ENCODE data around the gene TRIM10.
A peak's percentile ranks its signal among the peaks of the same experiment; 100 is the strongest.
"Not testable (repeated sequence)": the region's sequence is repeated elsewhere in the genome, so short reads cannot be mapped to it uniquely, and the experiment has no call there.

TRIM10 gene

DNA sequence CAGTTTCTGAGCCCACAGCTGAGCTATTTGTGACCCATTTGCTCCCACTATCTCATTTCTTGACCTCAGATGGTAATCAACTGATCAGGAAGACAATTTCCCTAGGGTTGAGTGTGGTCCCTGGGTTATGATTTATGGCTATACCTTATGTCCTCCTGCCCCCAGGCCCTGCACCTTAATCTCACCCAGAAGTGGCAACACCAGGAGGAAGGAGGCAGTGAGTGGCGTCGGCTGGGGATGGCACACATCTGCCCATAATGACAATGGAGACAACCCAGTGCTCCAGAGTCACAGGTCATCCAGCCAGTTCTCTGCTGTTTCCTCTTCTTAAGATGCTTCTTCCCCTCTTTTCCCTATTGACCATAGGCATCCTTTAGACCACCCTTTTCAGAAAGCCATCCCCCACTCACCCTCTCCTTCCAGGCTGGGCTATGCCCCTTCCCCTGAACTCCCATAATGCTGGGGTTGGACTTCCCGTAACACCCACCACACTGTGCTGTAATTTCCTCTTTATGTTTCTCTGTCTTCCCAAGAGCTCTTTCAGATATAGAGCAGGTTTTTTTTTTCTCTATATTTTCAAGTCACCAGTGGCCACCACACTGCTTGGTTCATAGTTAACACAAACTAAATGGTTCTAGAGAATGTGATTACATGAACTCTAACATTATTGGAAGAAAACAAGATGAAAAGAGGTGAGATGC is 8.0 kb downstream of the TRIM10 start:
- DNase-seq = no peak

DNA sequence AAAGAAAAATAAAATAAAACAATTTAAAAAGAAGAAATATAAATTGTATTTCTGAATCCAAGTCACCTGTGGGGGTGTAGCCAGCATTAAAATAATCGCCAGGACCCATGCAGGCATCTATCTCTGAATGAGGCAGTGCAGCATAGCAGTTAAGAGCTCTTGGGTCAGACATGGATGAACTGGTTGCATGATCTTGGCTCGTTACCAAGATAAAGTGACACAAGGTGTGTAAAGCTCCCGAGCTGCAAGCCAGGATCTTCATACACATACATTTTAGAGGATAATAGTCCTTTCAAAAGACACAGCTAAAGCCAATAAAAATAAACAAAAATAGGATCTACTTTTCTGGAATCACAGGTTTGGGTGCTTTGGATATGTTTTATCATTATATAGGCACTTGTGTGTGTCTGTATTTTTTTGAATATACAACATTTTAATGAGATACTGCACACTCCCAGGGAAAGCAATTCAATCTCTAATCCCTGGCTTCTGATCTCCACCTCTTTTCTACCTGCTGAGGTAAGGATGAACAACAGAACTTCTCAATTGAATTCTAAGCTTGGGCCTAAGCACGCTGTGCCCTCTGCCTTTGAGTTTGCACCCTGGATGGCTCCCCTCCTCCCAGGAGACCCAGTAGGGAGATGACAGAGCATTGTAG is 8.9 kb downstream of the TRIM10 start:
- DNase-seq = no peak

- DNase-seq = no peak
Observed at GRCh38 chr6:30151580-30151979, 9.4 kb downstream of the TRIM10 start.

- DNase-seq = no peak
Observed at GRCh38 chr6:30150671-30151395, 10.2 kb downstream of the TRIM10 start.

GRCh38 chr6:30149858-30150550 is 11.0 kb downstream of the TRIM10 start:
- DNase-seq = no peak

DNA sequence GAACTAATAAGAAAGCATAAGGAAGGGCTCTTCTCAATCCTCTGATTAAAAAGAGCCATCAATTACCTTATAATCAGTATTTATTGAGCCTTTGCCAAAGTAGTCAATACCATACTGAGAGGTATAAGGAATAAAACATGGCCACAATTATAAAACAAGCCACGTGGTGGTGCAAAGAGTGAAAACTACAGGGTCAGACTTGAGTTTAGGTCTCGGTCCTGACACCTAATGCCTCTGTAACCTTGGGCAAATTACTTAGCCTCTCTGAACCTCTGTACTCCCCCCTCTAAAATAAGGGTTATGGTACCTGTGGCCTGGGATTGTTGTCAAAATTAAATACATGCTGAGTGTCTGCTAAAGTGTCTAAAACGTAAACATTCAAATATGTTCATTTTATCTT is 11.8 kb downstream of the TRIM10 start:
- DNase-seq = no peak

DNA sequence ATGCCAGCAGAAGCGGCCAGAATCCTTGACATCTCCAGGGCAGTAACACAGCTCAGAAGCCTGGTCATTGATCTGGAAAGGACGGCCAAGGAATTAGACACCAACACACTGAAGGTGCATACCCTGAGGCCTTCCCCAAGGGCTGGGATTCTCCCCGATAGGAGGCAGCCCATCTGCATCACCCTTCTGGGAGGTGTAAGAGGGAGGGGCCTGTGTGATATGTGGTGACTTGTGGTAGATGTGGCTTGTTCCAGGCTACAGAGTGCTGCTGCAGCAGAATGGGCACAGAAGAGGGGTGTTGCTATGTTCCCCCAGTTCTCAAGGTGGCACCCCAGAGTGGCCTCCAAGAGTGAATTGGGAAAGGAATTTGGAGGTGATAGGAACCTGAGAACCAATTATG is 13.9 kb downstream of the TRIM10 start:
- no peak for DNase-seq

GRCh38 chr6:30145818-30146217 is 15.2 kb downstream of the TRIM10 start:
- no peak for DNase-seq

GRCh38 chr6:30144811-30145210 is 16.2 kb downstream of the TRIM10 start:
- DNase-seq = no peak

- no peak for DNase-seq
Observed at GRCh38 chr6:30143780-30144179, 17.2 kb downstream of the TRIM10 start.

DNA sequence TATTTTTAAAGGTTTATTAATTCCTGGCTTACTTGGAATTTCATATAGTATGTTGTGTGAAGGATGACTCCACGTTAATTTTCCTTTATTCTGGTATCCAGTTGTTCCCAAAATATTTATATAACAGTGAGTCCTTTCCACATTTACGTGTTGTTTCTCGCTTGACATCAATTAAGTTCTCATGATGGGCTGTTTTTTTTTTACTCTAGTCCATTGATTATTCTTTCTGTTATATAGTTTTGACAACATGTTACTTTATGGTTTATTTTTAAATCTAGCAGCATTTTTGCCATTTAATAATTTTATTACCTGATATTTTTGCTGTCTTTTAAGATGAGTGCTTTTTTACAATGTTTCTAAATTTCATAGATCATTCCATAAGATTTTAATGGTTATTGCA is 18.3 kb downstream of the TRIM10 start:
- no peak for DNase-seq

DNA sequence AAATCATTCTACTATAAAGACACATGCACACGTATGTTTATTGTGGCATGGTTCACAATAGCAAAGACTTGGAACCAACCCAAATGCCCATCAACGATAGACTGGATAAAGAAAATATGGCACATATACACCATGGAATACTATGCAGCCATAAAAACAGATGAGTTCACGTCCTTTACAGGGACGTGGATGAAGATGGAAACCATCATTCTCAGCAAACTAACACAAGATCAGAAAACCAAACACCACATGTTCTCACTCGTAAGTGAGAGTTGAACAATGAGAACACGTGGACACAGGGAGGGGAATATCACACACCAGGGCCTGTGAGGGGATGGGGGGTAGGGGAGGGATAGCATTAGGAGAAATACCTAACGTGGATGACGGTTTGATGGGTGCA is 20.8 kb downstream of the TRIM10 start:
- DNase-seq = not testable (repeated sequence)

DNA sequence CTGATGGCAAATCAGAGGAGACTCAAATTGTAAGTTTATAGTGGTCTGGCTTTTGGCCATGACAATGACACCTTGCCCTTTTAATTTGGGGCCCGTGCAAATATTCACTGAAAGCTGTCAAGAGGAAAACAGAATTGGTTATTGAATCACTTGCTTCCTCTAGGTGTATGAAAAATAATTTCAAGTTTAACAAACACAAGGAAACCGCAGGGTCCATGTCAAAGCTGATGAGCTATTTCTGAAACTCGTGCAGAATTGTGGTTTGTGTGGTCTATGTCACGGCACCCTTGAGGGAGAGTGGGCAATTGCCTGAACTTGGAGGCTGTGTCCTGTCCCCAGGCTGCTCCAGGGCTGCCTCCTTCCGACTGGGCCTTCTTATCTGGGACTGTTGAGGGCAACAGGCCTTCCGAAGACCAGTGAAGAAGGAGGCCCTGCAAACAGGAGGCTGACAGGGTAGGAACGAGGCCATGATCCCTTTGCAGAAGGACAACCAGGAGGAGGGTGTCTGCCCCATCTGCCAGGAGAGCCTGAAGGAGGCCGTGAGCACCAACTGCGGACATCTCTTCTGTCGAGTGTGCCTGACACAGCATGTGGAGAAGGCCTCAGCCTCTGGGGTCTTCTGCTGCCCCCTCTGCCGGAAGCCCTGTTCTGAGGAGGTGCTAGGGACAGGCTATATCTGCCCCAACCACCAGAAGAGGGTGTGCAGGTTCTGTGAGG is 24.3 kb downstream of the TRIM10 start:
- no peak for DNase-seq

- DNase-seq = no peak
Observed at GRCh38 chr6:30135757-30136156, 25.3 kb downstream of the TRIM10 start, which contains the start of gene TRIM40. TRIM40 (plus strand) TSS chr6:30136140; CDS start chr6:30137037, 897 bp downstream.

- no peak for DNase-seq
Observed at GRCh38 chr6:30135147-30135546, 25.9 kb downstream of the TRIM10 start.

DNA sequence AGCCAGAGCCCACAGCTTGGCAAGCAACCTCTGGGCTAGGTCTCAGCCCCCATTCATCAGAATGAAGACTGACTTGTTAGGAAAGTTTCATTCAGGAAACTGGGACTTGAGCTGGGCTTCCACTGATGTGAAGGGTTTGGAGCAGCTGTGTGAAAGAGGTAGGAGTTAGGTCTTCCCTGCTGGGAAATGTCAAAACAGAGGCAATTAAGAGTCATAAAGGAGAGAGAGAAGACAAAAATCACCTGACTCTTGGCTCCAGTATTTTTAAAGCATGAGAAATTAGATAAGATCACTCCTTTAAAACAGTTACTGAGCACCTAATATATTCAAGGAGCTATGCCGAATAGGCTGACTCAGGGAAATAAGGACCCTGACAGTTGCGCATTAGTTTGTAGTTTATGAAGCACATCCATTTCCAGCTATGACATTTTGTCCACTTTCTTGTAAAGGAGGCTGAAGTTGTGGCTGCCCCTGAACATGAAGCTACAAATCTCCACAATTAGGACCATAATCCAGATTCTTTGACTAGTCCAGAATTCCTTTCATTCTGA is 29.0 kb downstream of the TRIM10 start:
- no peak for DNase-seq

DNA sequence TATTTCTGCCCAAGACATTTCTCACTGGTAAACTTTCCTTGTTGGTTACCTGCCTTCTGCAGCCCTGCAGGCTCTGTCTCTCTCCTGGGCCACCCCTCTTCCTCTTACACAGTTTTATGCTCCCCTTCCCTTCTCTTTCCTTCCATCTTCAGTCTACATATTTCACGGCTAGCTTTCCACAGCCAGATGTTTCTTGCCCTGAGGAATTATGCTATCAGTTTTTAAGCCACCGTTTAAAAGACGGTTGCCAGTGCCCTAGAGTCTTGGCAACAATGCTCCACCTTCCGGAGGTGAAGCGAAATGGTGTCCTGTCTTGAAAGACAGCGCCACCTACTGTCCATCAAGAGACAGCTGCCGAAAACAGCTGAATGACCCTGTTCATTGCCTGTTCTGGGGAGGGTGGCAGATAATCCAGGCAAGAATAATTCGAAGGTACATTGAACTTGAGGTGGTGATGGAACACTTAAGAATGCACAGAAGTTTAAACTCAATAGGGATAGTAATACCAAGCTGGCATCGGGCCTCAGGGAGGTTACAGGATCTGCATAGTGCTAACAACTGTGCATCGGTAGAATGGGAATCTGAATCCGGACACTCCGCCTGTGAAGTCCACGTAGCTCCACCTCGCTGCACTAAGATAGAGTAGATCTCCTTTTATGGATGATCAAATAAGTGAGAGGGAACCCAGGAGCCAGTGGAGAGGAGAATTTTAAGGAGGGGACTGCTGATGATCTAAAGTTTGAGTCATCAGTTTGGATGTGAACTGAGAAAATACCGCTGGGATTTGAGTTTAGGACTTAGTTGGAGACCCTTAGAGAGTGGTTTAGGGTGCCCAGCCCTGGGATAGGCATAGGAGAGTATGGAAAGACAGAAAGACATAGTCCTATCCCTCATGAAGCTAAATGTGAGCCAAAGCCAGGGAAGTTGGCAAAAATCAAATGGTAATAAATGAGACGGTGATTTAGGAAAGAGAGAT is 29.8 kb downstream of the TRIM10 start:
- DNase-seq = peak; percentile 79

DNA sequence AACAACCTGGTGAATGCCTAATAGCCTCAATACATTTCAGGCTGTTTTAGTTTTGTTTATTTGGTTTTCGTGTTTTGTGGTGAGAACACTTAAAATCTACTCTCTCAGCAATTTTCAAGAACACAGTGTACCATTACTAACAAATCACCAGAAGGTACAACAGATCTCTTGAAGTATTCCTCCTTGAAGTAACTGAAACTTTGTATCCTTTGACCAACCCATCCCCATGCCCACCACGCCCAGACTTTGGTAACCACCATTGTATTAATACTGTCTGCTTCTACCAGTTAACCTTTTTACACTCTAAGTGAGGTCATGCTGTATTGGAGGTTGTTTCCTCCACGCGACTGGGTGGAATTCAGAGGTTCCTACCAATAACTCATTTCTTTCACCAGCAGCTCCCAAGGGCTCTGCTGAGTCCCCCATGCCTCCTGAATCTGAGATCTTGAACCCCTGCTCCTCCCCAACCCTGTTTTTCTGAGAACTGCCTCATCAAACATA is 30.8 kb downstream of the TRIM10 start:
- no peak for DNase-seq

DNA sequence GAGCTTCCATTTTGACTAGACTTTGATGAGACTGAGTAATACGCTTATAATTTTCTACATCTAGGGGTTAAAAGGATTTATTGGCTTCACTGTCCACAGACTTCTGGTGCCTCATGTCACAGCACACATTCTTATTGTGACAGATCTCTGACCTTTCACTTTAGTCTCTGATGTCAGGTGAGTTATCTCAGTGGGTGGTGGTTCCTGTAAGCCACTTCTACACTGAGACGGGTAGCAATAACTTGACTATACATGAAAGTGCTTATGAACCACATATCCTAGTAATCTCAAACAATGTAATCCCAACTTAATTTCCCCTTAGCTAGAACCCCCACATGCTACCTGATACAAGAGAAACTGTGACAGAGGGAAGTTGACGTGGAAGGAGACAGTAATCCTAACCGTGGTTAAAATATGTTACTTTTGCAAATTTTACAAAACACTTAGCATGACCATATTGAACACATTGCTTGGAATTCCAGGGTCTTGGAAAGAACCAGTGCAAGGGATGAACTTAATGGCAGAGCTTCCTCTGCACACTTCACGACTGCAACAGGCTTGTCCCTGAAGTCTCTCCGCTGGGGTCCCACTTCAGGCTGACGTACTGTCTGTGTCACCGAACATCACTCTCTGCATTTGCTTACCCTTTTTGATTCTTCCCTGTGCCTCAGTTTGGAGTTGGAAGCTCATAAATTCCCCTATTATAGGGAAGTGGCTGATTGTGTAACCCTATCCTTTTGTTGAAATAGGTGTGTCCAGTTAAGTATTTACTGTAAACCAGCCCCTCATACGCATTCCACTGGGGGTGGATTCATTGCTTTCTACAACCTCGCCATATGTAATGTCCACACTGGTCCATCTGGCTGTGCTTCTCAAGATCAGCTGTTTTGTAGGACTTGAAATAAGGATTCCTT is 31.5 kb downstream of the TRIM10 start:
- no peak for DNase-seq

All from CD4-positive, alpha-beta T cell treated with Interleukin-15 for 1 hour (primary cell).